HCT116 (cell line): ENCODE data around the gene ASGR1. TPM values are rescaled to one million over a fixed set of nuclear protein-coding genes. Genes with fewer than 3 reads are reported as not detected.

Experiments used
- ATAC-seq: fragments of 200-7000 bp; cut with Tn5 transposase; 2 replicates; pipeline ENCODE4 v1.9.1; 2020; ENCODE audit warnings: mild to moderate bottlenecking, moderate library complexity
- BruUV-seq: library from RNA; stranded (reverse); fragments of 400-500 nt; replicated peaks from 2 replicates; lab custom pipeline; 2021; lab: Mats Ljungman, UMichigan
- CTCF ChIA-PET: fragments of 300-600 bp; sonication (Branson Sonifier 250); formaldehyde crosslinking; loops from one replicate; lab custom pipeline; 2021; ENCODE audit warnings: antibody characterized with exemption; lab: Charles Lee
- POLR2A ChIA-PET: fragments of 300-600, 350-600 bp; sonication (Branson Sonifier 250); formaldehyde crosslinking; loops from one replicate; lab custom pipeline; 2021; ENCODE audit warnings: antibody characterized with exemption; lab: Charles Lee
- RAD21 ChIA-PET, 2 experiments: fragments of 300-600 bp; sonication (Branson Sonifier 250); formaldehyde crosslinking; loops; one replicate each; lab custom pipeline; 2023; ENCODE audit warnings: low total read pairs in 2 of 2; ENCODE audit not compliant: uncharacterized antibody in 2 of 2, unreplicated experiment in 2 of 2, low non-redundant PET in 1 of 2; lab: Charles Lee
- DNase-seq: peaks from one replicate; pipeline ENCODE4 v3.0.0-alpha.2; 2010; ENCODE audit warnings: low read depth, low spot score
- H2AFZ ChIP-seq: fragments of 200-600 bp; shearing (Covaris generic), sonication (generic); 2 replicates; pipeline ENCODE4 v1.6.1; 2017; ENCODE audit warnings: low read depth, mixed run types, mixed read lengths, antibody characterized with exemption, low read length; ENCODE audit not compliant: poor library complexity, severe bottlenecking
- H3K27ac ChIP-seq: 2 replicates; pipeline ENCODE4 v1.5.1; 2012; ENCODE audit warnings: low read depth, low read length
- H3K27me3 ChIP-seq: fragments of 200-600 bp; sonication (generic); 2 replicates; pipeline ENCODE4 v1.6.1; 2016; ENCODE audit warnings: mixed run types, low read length, mixed read lengths; ENCODE audit not compliant: insufficient read depth
- H3K36me3 ChIP-seq, 2 experiments: fragments of 200-500 bp in 1 of 2; fragments of 200-600 bp in 1 of 2; sonication (Bioruptor generic) in 1 of 2; sonication (generic) in 1 of 2; 2 replicates each; pipeline versions ENCODE4 v1.5.1 to v1.6.1; 2014 to 2016; ENCODE audit warnings: low read length in 2 of 2, inconsistent platforms in 1 of 2, mixed read lengths in 1 of 2, mixed run types in 1 of 2; ENCODE audit not compliant: insufficient read depth in 2 of 2, control insufficient read depth in 1 of 2
- H3K4me1 ChIP-seq, 2 experiments: fragments of 200-600 bp in 1 of 2; sonication (generic) in 1 of 2; 2 replicates each; pipeline versions ENCODE4 v1.5.1 to v1.6.1; 2012 to 2017; ENCODE audit warnings: low read length in 2 of 2, inconsistent platforms in 1 of 2, mild to moderate bottlenecking in 1 of 2, mixed read lengths in 1 of 2, mixed run types in 1 of 2, moderate library complexity in 1 of 2; ENCODE audit not compliant: insufficient read depth in 2 of 2, control insufficient read depth in 1 of 2
- H3K4me2 ChIP-seq: fragments of 200-600 bp; sonication (generic); 2 replicates; pipeline ENCODE4 v1.6.1; 2017; ENCODE audit warnings: mixed run types, low read length, mixed read lengths
- H3K4me3 ChIP-seq, 2 experiments: fragments of 200-600 bp in 1 of 2; sonication (generic) in 1 of 2; replicated peaks in 1 of 2; 2 replicates each; pipeline ENCODE4 v1.5.1; 2011 to 2016; ENCODE audit warnings: low read length in 2 of 2, control low read depth in 1 of 2, low read depth in 1 of 2, mild to moderate bottlenecking in 1 of 2, mixed read lengths in 1 of 2, mixed run types in 1 of 2
- H3K79me2 ChIP-seq: fragments of 200-600 bp; sonication (generic); 2 replicates; pipeline ENCODE4 v1.6.1; 2017; ENCODE audit warnings: mild to moderate bottlenecking, mixed run types, low read length, moderate library complexity, mixed read lengths; ENCODE audit not compliant: insufficient read depth
- H3K9ac ChIP-seq: fragments of 200-600 bp; sonication (generic); 2 replicates; pipeline ENCODE4 v1.6.1; 2016; ENCODE audit warnings: low read length, mixed read lengths
- H3K9me2 ChIP-seq: fragments of 200-600 bp; sonication (generic), shearing (Covaris generic); 2 replicates; pipeline ENCODE4 v1.6.1; 2017; ENCODE audit warnings: mixed run types, mild to moderate bottlenecking, moderate library complexity; ENCODE audit not compliant: insufficient read depth
- H3K9me3 ChIP-seq, 2 experiments: fragments of 200-500 bp in 1 of 2; fragments of 200-600 bp in 1 of 2; sonication (Bioruptor generic) in 1 of 2; sonication (generic) in 1 of 2; 2 replicates each; pipeline ENCODE4 v1.6.1; 2014 to 2017; ENCODE audit warnings: low read length in 2 of 2, mixed read lengths in 2 of 2, inconsistent platforms in 1 of 2, low read depth in 1 of 2, mild to moderate bottlenecking in 1 of 2, mixed run types in 1 of 2, moderate library complexity in 1 of 2; ENCODE audit not compliant: control insufficient read depth in 1 of 2, insufficient read depth in 1 of 2
- H4K20me1 ChIP-seq: fragments of 200-600 bp; sonication (generic), shearing (Covaris generic); 2 replicates; pipeline ENCODE4 v1.6.1; 2017; ENCODE audit warnings: mixed run types, mild to moderate bottlenecking, moderate library complexity; ENCODE audit not compliant: insufficient read depth
- EGR1 ChIP-seq: IDR thresholded peaks from 2 replicates; pipeline ENCODE4 v1.6.1; 2012; ENCODE audit warnings: low read depth
- ELF1 ChIP-seq: IDR thresholded peaks from 2 replicates; pipeline ENCODE4 v1.6.1; 2012; ENCODE audit warnings: low read depth, borderline replicate concordance
- EZH2 ChIP-seq: fragments of 200-600 bp; sonication (generic); IDR thresholded peaks from 2 replicates; pipeline ENCODE4 v1.6.1; 2017; ENCODE audit warnings: antibody characterized with exemption, mixed run types
- EZH2phosphoT487 ChIP-seq: fragments of 200-600 bp; IDR thresholded peaks from 2 replicates; pipeline ENCODE4 v1.6.1; 2018; ENCODE audit warnings: antibody characterized with exemption, borderline replicate concordance
- POLR2A ChIP-seq: IDR thresholded peaks from 2 replicates; pipeline ENCODE4 v1.7.0; 2011; ENCODE audit warnings: borderline replicate concordance; ENCODE audit not compliant: insufficient read depth, insufficient read length; ENCODE audit errors: extremely low read depth
- POLR2AphosphoS5 ChIP-seq: IDR thresholded peaks from 2 replicates; pipeline ENCODE4 v1.6.1; 2011; ENCODE audit warnings: mild to moderate bottlenecking, low read depth, low read length, moderate library complexity
- SRF ChIP-seq: IDR thresholded peaks from 2 replicates; pipeline ENCODE4 v1.6.1; 2012; ENCODE audit warnings: low read depth
- ZFX ChIP-seq: fragments of 450-650 bp; IDR thresholded peaks from 2 replicates; pipeline ENCODE4 v1.6.1; 2017
- intact Hi-C: fragments of 100-400 bp; cut with micrococcal nuclease; formaldehyde crosslinking; loops from 2 replicates; pipeline ENCODE4 v1.10.0; 2022
- total RNA-seq: library from RNA; stranded (reverse); gene quantifications from one replicate; pipeline ENCODE4 v1.2.1, GENCODE V29; 2021; ENCODE audit not compliant: unreplicated experiment
- TF ChIP-seq, protein P1 (sequence below): IDR thresholded peaks from 2 replicates; pipeline ENCODE4 v1.6.1; 2011; ENCODE audit warnings: mild to moderate bottlenecking, low read length, moderate library complexity; ENCODE audit not compliant: insufficient replicate concordance; ENCODE audit errors: extremely low read depth
- TF ChIP-seq, protein P2 (sequence below), 3 experiments: fragments of 200-600 bp in 1 of 3; sonication (generic) in 1 of 3; IDR thresholded peaks in 2 of 3; conservative IDR thresholded peaks in 1 of 3; 2 replicates each; pipeline ENCODE4 v1.5.1; 2012 to 2017; ENCODE audit warnings: low read depth in 2 of 3, low read length in 2 of 3, antibody characterized with exemption in 1 of 3, borderline replicate concordance in 1 of 3, control low read depth in 1 of 3, mild to moderate bottlenecking in 1 of 3, mixed read lengths in 1 of 3, mixed run types in 1 of 3, moderate library complexity in 1 of 3; ENCODE audit not compliant: insufficient read depth in 1 of 3

Gene ASGR1
- total RNA-seq, 1 experiment from 2014 or later: 1.2 TPM

GRCh38 chr17:7146115-7146514 is 33.1 kb downstream of the ASGR1 start:
- intact Hi-C loops: no loop called here
- no peak for ATAC-seq
- no peak overlapping the region for H2AFZ ChIP-seq

More at GRCh38 chr17:7146115-7146514, 33.1 kb downstream of the ASGR1 start:
- no peak overlapping the region for H3K4me2 ChIP-seq
- no peak overlapping the region for H3K27ac ChIP-seq
- DNase-seq: no peak
- ChIA-PET RAD21 (interaction anchor here in 1 of 2 experiments (0.7 kb wide), 1 partner anchor 474 kb away, joined by 6 read pairs; no protein-coding TSS in a partner anchor), CTCF (interaction anchor here (0.7 kb wide), 1 partner anchor 150 kb away, joined by 3 read pairs; no protein-coding TSS in a partner anchor), POLR2A (interaction anchor here (0.6 kb wide), 1 partner anchor 103 kb away, joined by 3 read pairs; no protein-coding TSS in a partner anchor)
- H4K20me1 ChIP-seq: no peaks in the 10 kb centered on the region
- peaks cover 9 to 13% of the 10 kb centered on the region in 2 experiments; a peak in 3 of 4 replicates for H3K4me1 ChIP-seq
- BruUV-seq: no TSS peak
- no peak overlapping the region for H3K4me3 ChIP-seq
- H3K79me2 ChIP-seq: no peaks in the 10 kb centered on the region
- H3K27me3 ChIP-seq: no peaks in the 10 kb centered on the region
- H3K9me3 ChIP-seq: no peaks in the 10 kb centered on the region
- no peak overlapping the region for H3K9ac ChIP-seq
- H3K9me2 ChIP-seq: no peaks in the 10 kb centered on the region
- TF ChIP-seq EZH2phosphoT487 (no peak), POLR2A (no peak), ELF1 (no peak), EGR1 (no peak), ZFX (no peak), POLR2AphosphoS5 (no peak), EZH2 (no peak), SRF (no peak)
- TF ChIP-seq, protein P1, sequence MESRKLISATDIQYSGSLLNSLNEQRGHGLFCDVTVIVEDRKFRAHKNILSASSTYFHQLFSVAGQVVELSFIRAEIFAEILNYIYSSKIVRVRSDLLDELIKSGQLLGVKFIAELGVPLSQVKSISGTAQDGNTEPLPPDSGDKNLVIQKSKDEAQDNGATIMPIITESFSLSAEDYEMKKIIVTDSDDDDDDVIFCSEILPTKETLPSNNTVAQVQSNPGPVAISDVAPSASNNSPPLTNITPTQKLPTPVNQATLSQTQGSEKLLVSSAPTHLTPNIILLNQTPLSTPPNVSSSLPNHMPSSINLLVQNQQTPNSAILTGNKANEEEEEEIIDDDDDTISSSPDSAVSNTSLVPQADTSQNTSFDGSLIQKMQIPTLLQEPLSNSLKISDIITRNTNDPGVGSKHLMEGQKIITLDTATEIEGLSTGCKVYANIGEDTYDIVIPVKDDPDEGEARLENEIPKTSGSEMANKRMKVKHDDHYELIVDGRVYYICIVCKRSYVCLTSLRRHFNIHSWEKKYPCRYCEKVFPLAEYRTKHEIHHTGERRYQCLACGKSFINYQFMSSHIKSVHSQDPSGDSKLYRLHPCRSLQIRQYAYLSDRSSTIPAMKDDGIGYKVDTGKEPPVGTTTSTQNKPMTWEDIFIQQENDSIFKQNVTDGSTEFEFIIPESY: no peak
- TF ChIP-seq, protein P2, sequence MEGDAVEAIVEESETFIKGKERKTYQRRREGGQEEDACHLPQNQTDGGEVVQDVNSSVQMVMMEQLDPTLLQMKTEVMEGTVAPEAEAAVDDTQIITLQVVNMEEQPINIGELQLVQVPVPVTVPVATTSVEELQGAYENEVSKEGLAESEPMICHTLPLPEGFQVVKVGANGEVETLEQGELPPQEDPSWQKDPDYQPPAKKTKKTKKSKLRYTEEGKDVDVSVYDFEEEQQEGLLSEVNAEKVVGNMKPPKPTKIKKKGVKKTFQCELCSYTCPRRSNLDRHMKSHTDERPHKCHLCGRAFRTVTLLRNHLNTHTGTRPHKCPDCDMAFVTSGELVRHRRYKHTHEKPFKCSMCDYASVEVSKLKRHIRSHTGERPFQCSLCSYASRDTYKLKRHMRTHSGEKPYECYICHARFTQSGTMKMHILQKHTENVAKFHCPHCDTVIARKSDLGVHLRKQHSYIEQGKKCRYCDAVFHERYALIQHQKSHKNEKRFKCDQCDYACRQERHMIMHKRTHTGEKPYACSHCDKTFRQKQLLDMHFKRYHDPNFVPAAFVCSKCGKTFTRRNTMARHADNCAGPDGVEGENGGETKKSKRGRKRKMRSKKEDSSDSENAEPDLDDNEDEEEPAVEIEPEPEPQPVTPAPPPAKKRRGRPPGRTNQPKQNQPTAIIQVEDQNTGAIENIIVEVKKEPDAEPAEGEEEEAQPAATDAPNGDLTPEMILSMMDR (IDR thresholded peaks at IDR 0.05 in 2 of 3, conservative IDR thresholded peaks at IDR 0.05 in 1 of 3; ENCODE audit: borderline replicate concordance in 1 of 3, insufficient read depth in 1 of 3, low read depth in 2 of 3, low read length in 2 of 3): no peak
- H3K36me3 ChIP-seq: no peaks in the 10 kb centered on the region
